Upper lobe of left lung (tissue), 4 donors: ENCODE measurements around the gene UBXN2A.

Experiments
- CTCF ChIP-seq, 6 experiments: fragments of 450-650 bp in 4 of 6; fragments of 200-600 bp in 2 of 6; sonication (generic) in 2 of 6; IDR thresholded peaks; one replicate each; pipeline ENCODE4 v1.5.1; 2016 to 2019; ENCODE audit warnings: antibody characterized with exemption in 6 of 6
- POLR2A ChIP-seq, 4 donors: fragments of 450-650 bp; IDR thresholded peaks; one replicate each; pipeline ENCODE4 v1.5.1; 2016 to 2017; ENCODE audit warnings: antibody characterized with exemption in 4 of 4, mild to moderate bottlenecking in 2 of 4

DNA sequence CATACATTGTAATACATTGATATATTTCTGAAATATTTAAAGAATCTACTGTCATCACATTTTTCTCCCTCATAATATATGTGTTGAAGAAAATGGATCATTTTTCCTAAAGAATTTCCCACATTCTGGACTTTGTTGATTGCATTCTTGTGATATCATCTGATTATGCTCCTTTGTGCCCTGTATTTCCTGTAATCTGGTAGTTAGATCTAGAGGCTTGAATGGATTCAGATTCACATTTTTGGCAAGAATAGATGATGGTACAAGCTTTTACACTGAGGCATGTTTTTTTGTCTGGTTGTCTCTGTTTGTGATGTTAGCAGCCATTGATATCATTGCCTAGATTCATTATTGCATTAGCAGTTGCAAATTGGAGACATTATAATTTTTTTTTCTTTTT, 13.4 kb downstream of the UBXN2A start:
- TF ChIP-seq POLR2A (IDR thresholded peaks at IDR 0.05) (no peak), CTCF (IDR thresholded peaks at IDR 0.05) (no peak)
